HG03135 (cell line): ENCODE data around the gene G2E3.
"Not testable (repeated sequence)": the region's sequence is repeated elsewhere in the genome, so short reads cannot be mapped to it uniquely, and the experiment has no call there.

Experiments
- ATAC-seq: cut with Tn5 transposase; IDR thresholded peaks from one replicate; pipeline ENCODE4 v1.9.1; 2021; ENCODE audit warnings: mild to moderate bottlenecking, moderate library complexity; ENCODE audit not compliant: unreplicated experiment

Gene G2E3

GRCh38 chr14:30600922-30601918 lies 42.3 kb downstream of the G2E3 start:
- no peak for ATAC-seq

- no peak for ATAC-seq
Observed at GRCh38 chr14:30603402-30603801, 44.4 kb downstream of the G2E3 start.

- not testable (repeated sequence) for ATAC-seq
Observed at GRCh38 chr14:30604696-30605095, 45.7 kb downstream of the G2E3 start.

GRCh38 chr14:30607156-30607780 lies 48.3 kb downstream of the G2E3 start:
- no peak for ATAC-seq

GRCh38 chr14:30608533-30609006 lies 49.6 kb downstream of the G2E3 start:
- no peak for ATAC-seq

GRCh38 chr14:30610787-30611343 lies 51.9 kb downstream of the G2E3 start:
- no peak for ATAC-seq

GRCh38 chr14:30614155-30614554 lies 55.2 kb downstream of the G2E3 start:
- no peak for ATAC-seq

- ATAC-seq = peak; percentile 41
Observed at GRCh38 chr14:30620178-30620577, 61.2 kb downstream of the G2E3 start.

GRCh38 chr14:30621354-30621939 lies 62.5 kb downstream of the G2E3 start:
- peak; percentile 4 for ATAC-seq

- ATAC-seq = peak; percentile 92
Observed at GRCh38 chr14:30621940-30622830, 63.2 kb downstream of the G2E3 start, which contains the start of gene SCFD1. TSS of gene SCFD1 (plus strand) at chr14:30622319. CDS start at chr14:30622339, 20 bp downstream.

GRCh38 chr14:30623412-30624131 lies 64.6 kb downstream of the G2E3 start:
- no peak for ATAC-seq

- no peak for ATAC-seq
Observed at GRCh38 chr14:30624132-30624423, 65.1 kb downstream of the G2E3 start.

- ATAC-seq = no peak
Observed at GRCh38 chr14:30625533-30625932, 66.6 kb downstream of the G2E3 start.

GRCh38 chr14:30629432-30629831 lies 70.5 kb downstream of the G2E3 start:
- ATAC-seq = not testable (repeated sequence)

GRCh38 chr14:30630248-30630647 lies 71.3 kb downstream of the G2E3 start:
- ATAC-seq = no peak

- ATAC-seq = no peak
Observed at GRCh38 chr14:30632730-30633129, 73.8 kb downstream of the G2E3 start.

GRCh38 chr14:30638926-30639325 lies 80.0 kb downstream of the G2E3 start:
- no peak for ATAC-seq

GRCh38 chr14:30641207-30641606 lies 82.2 kb downstream of the G2E3 start:
- ATAC-seq = no peak

GRCh38 chr14:30644462-30644861 lies 85.5 kb downstream of the G2E3 start:
- ATAC-seq = not testable (repeated sequence)

- ATAC-seq = no peak
Observed at GRCh38 chr14:30645600-30645999, 86.6 kb downstream of the G2E3 start.
